GM12873 (cell line): ENCODE results near the gene NAALADL2.

Source experiments
- TF ChIP-seq, protein P1 (sequence below): IDR thresholded peaks from 2 replicates; pipeline ENCODE4 v1.5.1; 2012; ENCODE audit warnings: low read depth, mild to moderate bottlenecking, moderate library complexity, low read length, control low read depth; ENCODE audit not compliant: insufficient read depth; ENCODE audit errors: missing control alignments

NAALADL2 gene

GRCh38 chr3:175743733-175744400 lies 884.7 kb downstream of the NAALADL2 start:
- TF ChIP-seq, protein P1, sequence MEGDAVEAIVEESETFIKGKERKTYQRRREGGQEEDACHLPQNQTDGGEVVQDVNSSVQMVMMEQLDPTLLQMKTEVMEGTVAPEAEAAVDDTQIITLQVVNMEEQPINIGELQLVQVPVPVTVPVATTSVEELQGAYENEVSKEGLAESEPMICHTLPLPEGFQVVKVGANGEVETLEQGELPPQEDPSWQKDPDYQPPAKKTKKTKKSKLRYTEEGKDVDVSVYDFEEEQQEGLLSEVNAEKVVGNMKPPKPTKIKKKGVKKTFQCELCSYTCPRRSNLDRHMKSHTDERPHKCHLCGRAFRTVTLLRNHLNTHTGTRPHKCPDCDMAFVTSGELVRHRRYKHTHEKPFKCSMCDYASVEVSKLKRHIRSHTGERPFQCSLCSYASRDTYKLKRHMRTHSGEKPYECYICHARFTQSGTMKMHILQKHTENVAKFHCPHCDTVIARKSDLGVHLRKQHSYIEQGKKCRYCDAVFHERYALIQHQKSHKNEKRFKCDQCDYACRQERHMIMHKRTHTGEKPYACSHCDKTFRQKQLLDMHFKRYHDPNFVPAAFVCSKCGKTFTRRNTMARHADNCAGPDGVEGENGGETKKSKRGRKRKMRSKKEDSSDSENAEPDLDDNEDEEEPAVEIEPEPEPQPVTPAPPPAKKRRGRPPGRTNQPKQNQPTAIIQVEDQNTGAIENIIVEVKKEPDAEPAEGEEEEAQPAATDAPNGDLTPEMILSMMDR: no peak

DNA sequence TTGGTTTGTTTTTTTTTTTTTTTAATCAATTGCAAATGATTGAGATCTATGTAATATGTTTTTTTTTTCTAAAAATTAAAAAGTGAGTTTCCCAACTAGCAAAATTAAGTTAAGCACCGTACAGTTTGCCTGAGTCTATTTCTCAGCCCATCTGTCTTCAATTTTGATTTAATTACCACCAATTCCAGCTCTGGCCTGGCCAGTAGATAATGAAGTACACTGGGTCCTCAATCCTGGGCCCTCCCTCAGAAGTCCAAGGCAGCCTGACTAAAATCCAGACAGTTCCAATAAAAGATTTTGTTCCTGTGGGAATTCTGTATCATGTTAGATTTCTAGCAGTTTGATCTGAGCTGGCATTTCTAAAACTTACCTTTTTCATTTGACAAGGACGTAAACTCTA lies 887.2 kb downstream of the NAALADL2 start:
- TF ChIP-seq, protein P1: no peak

GRCh38 chr3:175748087-175748730 lies 889.1 kb downstream of the NAALADL2 start:
- TF ChIP-seq, protein P1: no peak

DNA sequence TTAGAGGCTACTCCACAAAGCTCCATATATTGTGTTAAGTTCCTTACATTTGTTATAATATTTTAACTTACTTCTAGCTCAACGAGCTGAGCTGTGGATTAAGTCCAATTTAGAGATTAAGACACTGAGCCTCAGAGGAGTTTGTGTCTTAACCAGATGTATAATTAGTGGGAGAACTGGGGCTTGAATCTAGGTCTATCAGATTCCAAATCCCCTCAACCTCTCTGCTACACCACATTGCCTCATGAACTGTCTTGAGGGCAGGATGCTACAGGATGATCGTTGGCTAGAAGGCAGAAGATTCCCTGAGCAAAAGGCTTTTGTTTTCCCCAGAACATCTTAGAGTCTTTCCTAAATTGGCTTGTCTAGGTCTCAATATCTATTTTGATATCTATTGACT lies 890.8 kb downstream of the NAALADL2 start:
- TF ChIP-seq, protein P1: no peak

DNA sequence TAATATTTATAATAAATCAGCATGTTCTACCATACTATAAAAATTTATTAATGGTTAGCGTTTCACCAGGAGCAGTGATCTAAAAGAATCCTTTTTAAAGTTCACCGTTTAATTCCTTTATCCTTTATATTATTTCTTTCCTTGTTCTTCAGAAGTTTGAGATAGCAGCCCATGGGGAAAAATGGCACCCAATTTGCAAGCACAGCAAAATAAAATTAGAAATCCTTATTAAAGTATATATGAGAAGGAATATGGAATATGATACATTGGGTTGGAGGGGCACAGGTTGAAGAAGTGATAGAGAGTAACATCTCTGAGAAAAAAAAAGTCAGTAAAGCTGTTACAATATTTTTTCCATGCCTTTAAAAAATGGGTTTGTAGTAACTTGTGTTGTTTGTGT lies 892.0 kb downstream of the NAALADL2 start:
- TF ChIP-seq, protein P1: no peak

GRCh38 chr3:175763948-175764347 lies 904.8 kb downstream of the NAALADL2 start:
- TF ChIP-seq, protein P1: no peak

- TF ChIP-seq, protein P1: no peak
Measured at GRCh38 chr3:175764722-175765121, 905.6 kb downstream of the NAALADL2 start.
